C4-2B (cell line): ENCODE results near the gene STK38L.

Experiments
- CTCF ChIP-seq: fragments of 450-650 bp; conservative IDR thresholded peaks from 2 replicates; pipeline ENCODE4 v1.5.1; 2017; ENCODE audit warnings: mild to moderate bottlenecking
- ZFX ChIP-seq: fragments of 450-650 bp; IDR thresholded peaks from 2 replicates; pipeline ENCODE4 v1.6.1; 2017

- TF ChIP-seq CTCF, result no peak
- TF ChIP-seq ZFX, result no peak
Observed at GRCh38 chr12:27233814-27234213, 10.3 kb upstream of the STK38L start.
